Hippocampal formation (tissue), 2 donors: ENCODE data around the gene BRD3.
A peak's percentile ranks its signal among the peaks of the same experiment; 100 is the strongest.

ENCODE experiments used
- DNase-seq, 2 donors: peaks; one replicate each; lab custom pipeline; 2025; lab: John Stamatoyannopoulos, UW

The BRD3 gene

DNA sequence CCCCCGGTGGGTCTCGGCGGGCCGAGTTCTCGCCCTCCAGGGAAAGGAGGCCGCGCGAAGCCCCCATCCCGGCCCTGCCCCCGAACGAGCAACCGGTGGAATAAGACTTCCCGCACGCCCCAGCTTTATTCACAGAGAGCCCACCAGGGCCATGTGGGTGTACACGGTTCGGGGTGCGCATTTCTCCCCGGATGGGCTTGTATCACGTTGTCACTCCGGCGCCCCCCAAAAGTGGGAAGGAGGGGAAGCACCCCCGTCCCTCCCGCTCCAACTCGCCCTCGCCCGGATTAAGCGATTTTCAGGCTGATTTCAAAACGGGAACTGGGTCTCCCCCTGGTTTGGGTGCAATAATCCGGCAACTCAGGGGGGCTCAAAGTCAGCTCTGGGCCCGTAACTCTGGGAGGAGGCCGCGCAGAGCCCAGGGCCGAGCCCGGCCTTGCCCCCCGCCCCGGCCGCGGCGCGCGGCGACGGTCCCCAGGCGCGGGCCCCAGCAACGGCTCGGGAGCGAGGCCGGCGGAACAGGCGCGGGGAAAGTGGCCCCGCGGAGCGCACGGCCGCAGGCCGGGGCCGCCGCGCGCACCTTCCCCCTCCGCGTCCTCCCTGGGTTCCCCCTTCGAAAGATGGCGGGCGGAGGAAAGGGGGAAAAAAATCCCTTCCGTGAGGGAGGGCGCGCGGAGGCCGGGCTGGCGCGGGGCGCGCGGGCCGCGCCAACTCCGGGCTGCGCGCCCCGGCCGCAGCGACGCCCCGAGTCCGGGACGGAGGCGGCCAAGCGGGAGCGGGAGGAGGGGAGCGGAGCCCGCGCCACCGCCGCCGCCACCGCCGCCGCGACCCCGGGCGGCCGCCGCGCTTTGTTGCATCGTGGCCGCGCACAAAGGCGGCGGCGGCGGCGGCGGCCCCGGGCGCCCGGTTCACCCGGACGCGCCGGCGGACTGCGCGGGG is 644 bp downstream of the BRD3 start:
- no peak for DNase-seq

- DNase-seq = no peak
Measured at GRCh38 chr9:134066526-134066912, 1.3 kb downstream of the BRD3 start.

- DNase-seq = no peak
Measured at GRCh38 chr9:134065612-134066419, 2.0 kb downstream of the BRD3 start.

- no peak for DNase-seq
Measured at GRCh38 chr9:134064711-134065110, 3.1 kb downstream of the BRD3 start.

DNA sequence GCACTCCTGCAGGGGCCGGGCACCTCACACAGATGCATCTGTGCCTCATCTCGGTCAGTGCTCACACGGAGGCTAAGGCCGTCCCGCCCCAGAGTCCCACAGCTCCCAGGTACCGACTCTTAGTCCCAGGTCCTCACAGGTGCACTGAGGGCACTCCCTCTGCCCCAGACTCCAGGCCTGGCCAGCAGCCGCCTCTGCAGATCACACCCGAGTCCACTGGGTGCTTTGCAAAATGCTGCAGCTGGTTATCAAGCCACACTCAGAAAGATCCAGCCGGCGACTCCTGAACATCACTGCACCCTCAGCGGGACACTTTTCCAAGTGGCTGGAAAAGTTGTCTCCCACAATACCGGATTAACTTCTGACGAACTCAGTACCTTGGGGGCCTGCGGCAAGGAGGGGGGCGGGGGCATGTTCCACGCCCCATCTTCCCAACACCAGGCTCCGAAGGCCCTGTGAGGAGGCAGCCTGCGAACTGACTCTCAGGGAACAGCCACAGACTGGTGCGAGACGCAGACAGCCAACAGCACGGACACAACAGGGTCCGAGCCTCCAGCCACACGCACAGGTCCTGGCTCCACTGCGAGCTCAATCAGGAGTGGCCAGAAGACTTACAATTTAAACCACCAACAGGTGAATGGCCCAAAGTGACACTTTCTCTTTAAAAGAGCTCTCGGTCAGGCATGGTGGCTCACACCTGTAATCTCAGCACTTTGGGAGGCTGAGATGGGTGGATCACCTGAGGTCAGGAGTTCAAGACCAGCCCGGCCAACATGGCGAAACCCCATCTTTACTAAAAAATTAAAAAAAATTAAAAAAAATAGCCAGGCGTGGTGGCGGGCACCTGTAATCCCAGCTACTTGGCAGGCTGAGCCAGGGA is 4.0 kb downstream of the BRD3 start:
- DNase-seq = no peak

DNA sequence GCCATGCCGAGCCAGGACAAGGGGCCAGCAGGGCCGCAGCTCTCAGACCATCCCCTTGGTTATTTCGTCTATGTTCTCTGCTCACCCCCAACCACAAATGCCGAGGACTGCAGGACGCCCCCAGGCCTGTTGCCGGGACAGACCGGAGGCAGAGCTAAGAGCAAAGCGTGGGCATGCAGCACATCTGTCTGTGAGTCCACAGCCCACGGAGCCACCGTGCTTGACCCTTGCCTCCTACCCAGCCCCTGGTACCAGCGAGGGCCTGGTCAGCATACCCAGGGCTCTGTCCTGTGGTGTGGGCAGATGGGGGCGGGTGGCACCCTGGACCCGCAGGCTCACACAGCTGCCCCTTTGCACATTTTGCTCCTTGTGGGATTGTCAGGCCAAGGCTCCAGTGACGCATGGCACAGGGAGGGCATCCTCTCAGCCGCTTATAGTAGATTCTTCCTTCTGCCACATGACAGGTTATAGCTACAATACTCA is 4.7 kb downstream of the BRD3 start:
- no peak for DNase-seq

DNA sequence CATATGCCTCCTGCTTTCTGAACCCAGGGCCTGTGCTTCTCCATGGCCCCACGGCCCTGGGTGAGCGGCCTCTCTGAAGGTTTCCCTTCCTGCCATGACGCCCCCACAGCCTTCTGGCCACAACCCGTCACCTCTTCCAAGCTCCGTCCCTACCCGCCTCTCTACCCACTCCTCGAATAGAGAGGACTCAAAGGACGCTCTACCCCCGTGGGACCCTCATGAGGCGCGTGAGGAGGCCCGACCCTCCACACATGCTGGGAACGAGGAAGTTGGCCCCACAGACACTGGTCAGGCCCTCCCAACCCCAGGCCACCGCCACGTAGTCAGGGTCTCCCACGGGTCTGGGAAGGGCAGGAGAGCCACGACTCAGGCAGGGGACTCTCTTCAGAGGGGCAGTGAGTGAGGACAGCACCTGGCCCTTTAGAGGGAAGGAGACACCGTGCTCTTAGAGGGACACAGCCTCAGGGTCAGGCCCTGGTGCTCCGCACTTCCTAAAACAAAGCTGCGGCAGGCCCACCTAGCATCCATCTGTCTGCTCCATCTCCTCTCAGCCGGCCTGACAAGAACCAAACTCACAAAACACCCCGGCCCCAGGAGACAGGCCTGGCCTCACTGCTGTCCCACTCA is 5.3 kb downstream of the BRD3 start:
- DNase-seq = no peak

DNA sequence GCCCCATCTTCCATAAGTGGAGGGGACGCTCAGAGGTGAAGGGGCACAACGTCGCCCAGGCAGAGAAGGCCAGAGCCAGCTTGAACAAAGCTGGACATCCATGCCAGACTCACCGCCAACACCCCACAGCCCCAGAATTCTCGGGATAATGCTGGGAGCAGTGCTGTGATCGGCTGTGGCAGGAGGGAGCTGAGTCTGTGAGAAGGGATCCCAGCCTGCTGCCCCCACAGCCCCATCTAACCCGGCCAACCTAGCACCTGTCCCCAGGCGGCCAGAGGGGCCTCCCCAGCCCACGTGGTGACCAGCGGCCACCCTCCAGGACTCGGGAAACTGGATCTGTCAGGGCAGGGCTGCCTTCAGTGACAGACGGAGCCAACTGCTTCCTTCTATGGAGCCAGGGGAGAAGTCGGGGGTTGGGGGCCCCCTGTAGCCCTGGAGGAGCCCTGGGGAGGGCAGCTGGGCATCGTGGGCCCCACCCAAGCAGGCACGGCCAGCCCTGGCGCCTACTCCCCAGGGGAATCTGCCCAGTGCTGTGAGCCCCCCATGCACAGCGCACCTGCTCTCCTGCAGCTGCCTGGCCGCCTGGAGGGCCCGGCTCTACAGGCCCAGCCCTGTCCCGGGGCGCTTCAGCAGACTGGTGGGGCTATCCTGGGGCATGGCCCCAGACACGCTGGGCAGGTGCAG is 6.0 kb downstream of the BRD3 start:
- DNase-seq = no peak

- DNase-seq = no peak
Measured at GRCh38 chr9:134061019-134061687, 6.7 kb downstream of the BRD3 start.

- no peak for DNase-seq
Measured at GRCh38 chr9:134060546-134060945, 7.3 kb downstream of the BRD3 start.

DNA sequence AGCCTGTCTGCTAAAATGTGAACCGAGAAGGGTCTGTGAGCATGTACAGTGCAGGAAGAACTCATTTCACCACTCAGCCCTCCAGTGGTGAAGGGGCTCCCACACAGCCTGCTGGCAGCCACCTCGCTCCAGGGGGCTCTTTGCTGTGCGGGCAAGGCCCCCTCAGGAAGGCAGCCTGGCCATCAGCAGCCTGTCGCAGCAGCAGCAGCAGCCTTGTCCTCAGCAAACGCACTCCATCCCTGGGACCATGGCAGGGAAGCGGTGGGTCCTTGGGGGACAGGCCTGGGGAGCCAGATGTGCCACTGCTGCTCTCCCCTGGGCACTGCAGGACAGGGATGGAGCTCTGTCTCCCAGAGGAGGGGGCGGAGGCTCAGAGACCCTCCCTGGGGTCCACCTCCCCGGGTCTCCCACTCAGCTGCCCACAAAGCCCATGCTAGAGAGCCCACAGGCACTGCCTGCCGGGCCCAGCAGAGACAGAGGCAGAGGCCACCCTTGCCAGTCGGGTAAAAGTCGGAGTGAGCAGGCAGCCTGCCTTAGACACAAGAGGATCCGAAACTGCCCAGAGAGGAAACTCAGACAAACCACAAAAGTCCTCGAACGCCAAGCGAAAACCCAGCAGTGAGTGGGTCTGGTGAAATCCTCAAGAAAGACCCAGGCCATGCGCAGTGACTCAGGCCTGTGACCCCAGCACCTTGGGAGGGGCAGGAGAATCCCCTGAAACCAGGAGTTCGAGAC is 8.0 kb downstream of the BRD3 start:
- DNase-seq = peak in 1 of 2 donors; percentile 12

DNA sequence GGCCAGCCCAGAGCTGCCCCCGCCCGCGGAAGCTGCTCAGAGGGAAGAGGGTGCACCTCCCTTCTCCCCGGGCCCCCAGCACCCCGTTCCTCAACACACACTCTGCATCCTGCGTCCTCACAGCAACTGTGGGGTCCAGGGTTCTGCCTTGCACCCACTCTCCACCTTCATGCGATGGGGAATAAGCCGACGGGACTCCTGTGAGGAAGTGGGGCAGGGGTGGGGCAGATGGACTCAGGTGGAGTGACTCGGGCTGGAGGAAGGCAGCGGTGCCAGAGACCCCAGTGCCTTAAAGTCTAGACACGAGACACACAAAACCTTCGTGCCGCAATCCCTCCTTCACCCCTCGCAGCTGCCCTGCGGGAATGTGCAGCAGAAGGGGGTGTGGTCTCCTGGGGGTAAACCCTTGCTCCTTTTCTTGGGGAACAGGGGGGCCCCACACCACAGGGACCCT is 8.6 kb downstream of the BRD3 start:
- DNase-seq = no peak

GRCh38 chr9:134058716-134059115 is 9.1 kb downstream of the BRD3 start:
- DNase-seq = no peak

GRCh38 chr9:134057751-134058701 is 9.8 kb downstream of the BRD3 start:
- no peak for DNase-seq

GRCh38 chr9:134057307-134057657 is 10.5 kb downstream of the BRD3 start:
- no peak for DNase-seq

GRCh38 chr9:134056483-134057306 is 11.1 kb downstream of the BRD3 start:
- DNase-seq = no peak

GRCh38 chr9:134055981-134056461 is 11.8 kb downstream of the BRD3 start:
- DNase-seq = peak in 1 of 2 donors; percentile 43
